Hematopoietic multipotent progenitor cell treated with erythropoietin and hydrocortisone succinate and interleukin-3 and kit ligand, for 4 days (in vitro differentiated cells): ENCODE measurements around the gene LHX3.

Experiments
- DNase-seq: peaks from one replicate; pipeline ENCODE4 v3.0.0-alpha.2; 2015

Gene LHX3

DNA sequence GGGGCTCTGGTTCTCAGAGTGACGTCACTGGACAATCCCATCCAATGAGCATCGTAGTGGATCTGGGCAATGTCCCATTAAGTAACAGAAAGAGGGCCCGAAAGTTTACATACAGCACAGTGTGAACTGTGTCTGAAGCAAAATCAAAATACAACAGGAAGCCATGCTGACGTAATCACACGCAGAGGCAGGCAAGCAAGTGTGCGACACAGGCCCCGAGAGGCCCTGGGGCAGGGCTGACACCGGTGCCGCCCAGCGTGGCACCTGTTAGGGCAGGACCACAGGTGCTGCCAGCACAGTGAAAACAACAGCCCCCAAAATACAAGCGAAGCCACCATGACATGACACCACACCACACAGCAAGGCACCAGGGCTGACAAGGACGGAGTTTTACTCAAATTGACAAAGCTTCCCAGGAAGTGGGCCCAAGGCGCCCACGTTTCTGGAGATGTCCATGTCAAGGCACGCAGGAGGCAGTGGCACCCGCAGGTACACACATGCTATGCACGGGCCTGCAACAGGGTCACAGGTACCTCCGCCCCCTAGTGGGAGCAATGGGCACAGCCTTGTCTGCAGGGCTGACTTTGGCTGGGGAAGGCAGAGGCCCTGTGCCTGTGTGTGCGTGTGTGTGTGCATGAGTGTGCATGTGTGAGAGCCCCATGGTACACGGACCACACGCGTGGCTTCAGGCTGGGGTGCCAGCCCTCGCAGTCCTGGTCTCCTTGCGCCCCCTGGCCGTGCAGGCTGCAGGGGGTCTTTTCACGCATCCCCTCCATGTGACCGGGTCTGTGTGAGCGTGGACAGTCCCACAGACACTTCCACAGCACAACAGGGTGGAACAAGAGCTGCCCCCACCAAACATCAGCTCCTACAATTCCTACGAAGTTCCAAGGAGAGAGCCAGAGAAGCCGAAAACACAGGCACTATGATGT, 21.1 kb upstream of the LHX3 start:
- peak; percentile 82 for DNase-seq

DNA sequence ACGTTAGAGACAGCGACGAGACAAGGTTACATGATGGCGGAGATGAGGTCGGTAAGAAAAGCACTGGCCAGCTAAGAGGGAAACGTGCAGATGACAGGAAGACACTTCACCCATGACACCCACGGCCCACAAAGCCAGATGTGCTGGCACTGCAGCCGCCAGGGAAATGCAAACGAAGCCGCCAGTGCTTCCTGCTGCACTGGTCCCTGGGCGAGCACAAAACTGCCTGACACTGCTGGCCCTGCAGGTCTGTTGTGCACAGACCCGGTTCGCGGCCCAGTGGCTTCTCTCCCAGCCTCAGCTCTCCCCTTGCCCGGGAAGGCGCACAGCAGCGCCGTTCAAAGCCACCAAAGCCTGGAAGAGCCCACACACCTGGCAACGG, 20.4 kb upstream of the LHX3 start:
- DNase-seq = no peak

DNA sequence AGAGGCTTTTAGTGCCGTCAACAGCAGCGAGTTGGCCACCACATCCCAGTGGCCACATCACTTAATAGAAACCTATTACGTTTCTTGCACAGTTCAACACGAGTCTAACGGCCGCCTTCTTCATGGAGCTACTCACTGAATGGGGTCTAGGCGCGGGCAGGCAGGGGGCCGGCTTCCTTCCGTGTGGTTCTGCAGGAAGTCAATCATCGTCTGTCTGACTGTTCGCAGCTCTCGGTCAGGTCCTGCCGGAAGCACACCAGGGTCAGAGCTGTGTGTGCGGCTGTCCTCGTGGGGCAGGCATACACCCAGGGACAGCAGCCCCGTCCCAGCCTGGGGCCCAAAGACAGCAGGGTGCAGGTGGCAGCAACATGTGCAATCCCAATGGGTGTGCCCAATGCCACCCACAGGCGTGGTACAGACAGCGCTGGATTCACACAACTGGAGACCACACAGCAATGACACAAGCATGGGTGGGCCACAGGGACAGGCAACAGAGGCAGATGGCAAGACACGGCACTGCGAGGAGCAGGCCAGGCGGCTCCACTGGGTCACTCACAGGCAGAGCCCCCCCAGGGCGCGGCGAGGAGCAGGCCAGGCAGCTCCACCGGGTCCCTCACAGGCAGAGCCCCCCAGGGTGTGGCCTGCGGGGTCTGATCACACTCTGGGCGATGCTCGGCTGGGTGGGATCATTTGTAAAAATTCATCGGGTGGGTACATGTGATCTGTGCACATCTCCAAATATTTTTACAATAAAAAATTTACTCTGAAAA, 19.1 kb upstream of the LHX3 start:
- no peak for DNase-seq

DNA sequence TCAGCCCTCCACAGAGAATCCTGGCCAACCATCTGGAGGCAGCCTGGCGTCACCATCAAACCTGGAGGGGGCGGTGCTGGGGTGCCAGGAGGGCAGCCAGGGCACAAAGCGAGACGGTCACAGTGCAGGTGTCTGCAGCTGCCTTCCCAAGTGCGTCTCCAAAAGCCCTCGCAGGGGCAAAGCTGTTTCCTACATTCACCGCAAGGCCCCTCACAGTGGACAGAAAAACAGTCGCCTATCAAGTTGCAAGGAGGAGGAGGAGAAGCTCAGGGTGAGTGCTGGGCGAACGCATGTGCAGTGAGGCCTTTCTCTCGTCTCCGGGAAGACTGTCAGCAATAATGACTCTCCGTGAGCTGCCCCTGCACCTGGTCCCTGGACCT, 18.0 kb upstream of the LHX3 start:
- DNase-seq = no peak

DNA sequence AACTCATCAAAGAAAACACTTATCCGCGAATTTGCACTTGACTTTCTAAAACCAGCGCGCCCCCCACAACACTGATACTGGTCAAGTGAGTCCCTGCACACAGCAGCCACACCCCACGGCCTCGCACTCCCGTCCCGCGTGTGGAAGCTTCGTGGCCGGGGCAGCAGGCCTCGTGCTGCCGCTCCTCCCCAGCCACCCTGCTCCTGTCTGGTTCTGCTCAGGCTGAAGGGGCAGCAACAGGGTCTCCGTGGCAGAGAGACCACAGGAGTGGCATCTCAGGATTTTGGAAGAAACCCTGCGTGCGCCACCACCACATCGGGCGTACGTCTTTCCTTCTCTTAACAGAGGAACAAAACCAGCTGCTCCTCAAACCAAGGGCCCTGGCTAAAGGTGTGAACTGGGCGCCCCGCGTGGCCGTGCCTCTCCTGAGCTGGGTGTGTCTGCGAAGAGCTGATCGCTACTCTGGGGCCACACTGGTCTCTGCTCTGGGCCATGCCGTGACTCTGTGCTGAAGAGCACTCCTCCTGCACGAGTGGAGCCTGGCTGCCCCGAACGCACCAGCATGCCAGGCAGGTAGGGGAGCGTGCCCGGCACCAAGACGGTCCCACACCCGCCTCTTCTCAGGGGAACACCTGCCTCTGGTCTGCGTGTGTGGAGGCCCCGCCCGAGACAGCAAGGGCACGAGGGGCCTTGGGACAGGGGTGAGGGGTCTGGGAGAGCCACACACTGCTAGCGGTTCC, 17.4 kb upstream of the LHX3 start:
- no peak for DNase-seq

DNA sequence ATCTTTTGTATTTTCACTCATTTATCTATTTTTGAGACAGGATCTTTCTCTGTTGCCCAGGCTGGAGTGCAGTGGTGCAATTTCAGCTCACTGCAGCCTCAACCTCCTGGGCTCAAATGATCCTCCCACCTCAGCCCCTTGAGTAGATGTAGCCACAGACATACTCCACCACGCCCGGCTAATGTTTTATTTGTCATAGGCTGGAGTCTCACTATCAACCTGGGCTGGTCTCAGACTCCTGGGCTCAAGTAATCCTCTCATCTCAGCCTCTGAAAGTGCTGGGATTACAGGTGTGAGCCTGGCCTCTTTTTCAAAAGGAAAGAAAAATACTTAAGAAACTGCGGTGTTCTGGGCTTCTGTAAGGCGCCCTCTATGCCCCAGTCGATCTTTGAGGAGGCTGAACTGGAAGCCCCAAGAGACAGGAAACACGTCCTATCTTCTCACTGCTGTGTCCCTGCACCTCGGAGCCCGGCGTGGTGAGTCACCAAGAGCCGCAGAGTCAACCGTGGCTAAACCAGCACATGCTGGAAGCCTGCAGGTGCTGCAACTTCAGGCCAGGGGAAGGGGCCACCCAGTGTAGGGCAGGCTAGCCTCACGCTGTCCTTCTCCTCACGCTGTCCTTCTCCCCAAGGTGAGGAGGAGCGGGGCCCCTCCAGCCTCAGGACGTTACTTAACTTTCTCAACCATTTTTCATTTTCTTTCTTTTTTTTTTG, 15.2 kb upstream of the LHX3 start:
- peak; percentile 47 for DNase-seq

DNA sequence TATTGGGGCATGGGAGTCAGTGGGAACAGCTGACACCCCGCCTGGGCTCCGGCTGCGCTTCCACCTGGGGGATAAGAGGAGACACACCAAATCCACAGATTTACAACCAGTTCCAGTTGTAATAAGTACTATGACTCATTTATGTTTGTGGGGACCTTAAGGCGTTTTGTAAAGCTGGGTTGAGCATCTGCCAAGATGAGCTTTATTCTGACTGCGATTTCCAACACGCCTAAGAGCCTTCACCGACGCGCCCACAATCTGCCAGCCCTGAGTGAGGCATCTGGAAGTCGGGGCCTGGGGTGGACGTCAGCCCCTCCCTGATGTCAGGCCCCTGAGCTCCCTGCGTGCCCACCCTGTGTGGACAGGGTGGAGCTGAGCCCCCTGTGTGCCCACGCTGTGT, 14.3 kb upstream of the LHX3 start:
- no peak for DNase-seq

GRCh38 chr9:136218673-136219072, 13.7 kb upstream of the LHX3 start:
- no peak for DNase-seq

- no peak for DNase-seq
Observed at GRCh38 chr9:136218271-136218670, 13.3 kb upstream of the LHX3 start.

GRCh38 chr9:136216541-136217244, 11.8 kb upstream of the LHX3 start:
- DNase-seq = no peak

DNA sequence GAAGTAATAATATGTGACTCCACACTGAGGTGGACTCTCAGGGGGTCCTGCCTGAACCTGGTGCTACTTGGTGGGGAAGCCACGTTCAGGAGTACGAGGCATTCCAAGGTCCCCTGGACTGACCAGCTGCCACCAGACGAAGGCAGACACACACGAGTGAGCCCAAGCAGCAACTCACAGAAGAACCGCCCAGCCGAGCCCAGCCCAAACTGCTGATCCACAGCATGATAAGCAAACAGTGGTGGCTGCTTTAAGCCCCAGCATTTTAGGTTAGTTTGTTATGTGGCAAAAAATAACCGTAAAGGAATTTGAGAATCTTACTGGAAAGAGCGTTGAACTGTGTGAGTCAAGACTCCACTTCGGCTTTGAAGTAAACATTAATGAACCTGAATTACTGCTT, 8.8 kb upstream of the LHX3 start:
- DNase-seq = no peak

DNA sequence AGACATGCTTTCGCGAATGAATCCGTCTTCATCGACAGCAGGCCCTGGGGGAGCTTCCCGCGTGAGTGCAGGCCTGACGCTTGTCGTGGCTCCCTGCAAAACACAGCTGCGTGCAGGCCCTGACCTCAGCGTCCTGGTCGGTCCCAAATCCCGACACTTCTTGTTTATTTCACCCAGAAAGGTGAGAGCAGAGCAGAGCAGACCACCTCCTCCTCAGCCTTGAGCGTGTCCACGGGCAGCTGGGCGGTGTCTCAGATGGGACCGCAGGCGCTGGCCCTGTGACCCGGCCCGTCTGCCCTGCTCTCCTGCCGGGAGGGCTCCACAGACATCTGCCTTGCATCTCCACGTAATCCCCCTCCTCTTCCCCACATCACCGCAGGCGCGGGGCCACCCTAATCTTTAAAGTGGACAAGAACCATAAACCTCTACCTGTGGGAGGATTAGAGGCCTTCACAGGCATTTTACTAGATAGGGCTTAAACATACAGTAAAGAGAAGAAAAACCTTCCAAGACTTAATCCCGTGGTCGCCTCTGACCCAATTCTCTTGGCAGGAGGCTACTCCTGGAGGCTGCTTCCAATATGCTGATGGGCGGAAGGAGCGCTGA, 7.5 kb upstream of the LHX3 start:
- no peak for DNase-seq

GRCh38 chr9:136211441-136212344, 6.8 kb upstream of the LHX3 start:
- DNase-seq = no peak

- no peak for DNase-seq
Observed at GRCh38 chr9:136211006-136211405, 6.1 kb upstream of the LHX3 start.

DNA sequence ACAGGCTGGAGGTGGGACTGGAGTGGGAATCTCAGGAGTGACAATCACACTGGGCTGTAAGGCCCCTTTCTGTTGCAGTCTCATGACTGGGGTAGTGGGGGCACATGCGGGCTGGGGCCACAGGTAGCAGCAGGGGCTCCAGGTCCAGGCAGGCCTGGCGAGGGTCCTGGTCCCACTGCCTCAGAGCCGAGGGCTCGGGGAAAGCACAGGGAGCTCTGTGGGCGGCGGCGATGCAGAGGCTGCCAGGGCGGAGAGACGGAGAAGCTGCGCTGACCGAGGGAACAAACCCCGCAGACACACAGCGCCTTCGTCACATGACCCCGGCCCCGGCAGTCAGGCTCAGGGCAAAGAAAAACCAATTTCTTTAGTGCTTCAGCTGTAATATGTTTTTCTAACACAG, 5.3 kb upstream of the LHX3 start:
- no peak for DNase-seq

- no peak for DNase-seq
Observed at GRCh38 chr9:136209786-136210185, 4.9 kb upstream of the LHX3 start.

DNA sequence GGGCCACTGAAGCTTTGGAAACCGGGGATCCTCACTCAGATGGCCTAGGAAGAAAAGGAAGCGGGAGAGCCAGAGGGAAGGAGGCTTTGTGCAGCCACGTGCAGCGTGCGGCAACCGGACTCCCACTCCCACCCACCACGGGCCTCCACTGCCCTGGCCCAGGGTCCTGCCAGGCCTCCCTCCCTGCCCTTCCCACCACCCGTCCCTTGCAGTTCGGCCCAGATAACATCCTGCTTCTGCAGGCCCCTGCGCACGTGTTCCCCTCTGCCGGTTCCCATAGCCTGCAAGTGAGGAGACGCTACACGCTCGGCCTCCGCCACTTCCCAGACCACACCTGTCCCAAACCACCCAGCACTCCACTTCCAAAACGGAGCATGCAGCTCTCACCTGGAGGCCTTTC, 4.3 kb upstream of the LHX3 start:
- no peak for DNase-seq

- no peak for DNase-seq
Observed at GRCh38 chr9:136208675-136209074, 3.7 kb upstream of the LHX3 start.

GRCh38 chr9:136207616-136208015, 2.7 kb upstream of the LHX3 start:
- no peak for DNase-seq

DNA sequence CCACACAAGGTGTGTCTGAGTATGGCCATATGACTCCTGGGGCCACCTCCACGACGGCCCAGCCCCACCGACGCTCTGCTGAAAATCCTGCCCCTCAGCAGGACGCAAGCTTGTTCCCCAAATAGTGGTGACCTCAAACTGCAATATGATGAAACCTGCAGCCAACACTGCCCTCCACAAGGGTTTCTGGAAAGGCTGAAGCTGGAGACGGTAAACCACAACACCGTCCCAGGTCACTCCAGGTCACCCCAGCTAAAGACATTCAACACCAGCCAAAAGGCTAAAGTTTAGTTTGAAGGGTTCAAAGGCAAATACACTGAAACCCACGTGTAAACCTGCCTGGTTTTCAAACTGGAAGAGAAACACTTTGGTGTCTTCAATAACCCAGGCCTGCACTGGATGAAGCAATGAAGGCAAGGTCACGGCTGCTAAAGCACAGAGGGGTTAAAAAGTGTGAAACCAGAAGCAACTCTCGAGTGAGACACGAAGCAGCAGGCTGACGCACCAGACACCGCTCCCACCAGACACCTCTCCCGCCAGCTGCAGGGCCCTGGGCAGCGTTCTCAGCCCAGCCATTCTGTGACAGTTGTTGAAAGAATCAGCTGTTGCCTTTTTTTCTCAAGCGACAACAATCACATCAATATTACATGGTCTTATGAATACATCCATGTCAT, 1.8 kb upstream of the LHX3 start:
- peak; percentile 34 for DNase-seq
